SHP77 treated with DMSO at 0.1 percent for 48 hours (cell line): ENCODE measurements around the gene ELP1.
A peak's percentile ranks its signal among the peaks of the same experiment; 100 is the strongest.
"Not testable (repeated sequence)": the region's sequence is repeated elsewhere in the genome, so short reads cannot be mapped to it uniquely, and the experiment has no call there.

Source experiments
- DNase-seq: peaks from one replicate; lab custom pipeline; 2025; lab: John Stamatoyannopoulos, UW

The ELP1 gene

DNA sequence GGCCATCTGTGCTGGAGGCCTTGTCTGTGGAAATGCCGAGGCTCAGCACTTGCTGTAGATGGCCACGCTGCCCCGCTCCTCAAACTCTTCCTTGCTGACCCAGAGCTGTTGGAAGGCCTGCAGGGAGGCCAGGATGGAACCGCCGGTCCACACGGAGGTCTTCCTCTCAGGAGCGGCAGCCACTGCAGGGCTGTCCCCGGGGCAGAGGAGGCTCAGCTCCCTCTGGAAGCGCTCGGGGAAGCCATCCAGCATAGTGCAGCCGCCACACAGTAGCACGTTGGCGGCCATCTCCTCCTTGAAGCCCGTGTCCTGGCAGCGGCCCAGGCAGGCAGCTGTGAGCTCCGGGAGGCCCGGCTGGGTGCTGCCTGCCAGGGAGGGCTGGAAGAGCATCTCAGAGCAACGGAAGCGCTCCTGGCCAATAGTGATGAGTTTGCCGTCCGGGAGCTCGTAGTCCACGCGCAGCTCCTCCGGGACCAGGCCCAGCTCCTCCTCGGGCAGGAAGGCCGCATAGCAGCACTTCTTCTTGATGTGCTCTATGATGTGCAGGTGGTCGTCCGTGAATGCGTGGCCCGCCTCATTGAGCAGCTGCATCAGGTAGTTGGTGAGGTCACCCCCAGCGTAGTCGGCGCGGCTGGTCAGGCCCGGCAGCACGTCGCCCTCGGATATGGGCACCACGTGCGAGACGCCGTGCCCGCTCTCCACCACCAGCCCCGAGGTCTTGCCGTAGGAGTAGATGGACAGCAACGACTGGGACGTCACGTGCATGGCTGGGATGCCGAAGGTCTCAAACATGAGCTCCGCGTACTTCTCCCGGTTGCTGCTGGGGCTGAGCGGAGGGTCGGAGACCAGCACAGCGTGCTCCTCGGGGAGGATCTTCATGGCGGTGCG, 79.0 kb downstream of the ELP1 start:
- DNase-seq = peak; percentile 14

DNA sequence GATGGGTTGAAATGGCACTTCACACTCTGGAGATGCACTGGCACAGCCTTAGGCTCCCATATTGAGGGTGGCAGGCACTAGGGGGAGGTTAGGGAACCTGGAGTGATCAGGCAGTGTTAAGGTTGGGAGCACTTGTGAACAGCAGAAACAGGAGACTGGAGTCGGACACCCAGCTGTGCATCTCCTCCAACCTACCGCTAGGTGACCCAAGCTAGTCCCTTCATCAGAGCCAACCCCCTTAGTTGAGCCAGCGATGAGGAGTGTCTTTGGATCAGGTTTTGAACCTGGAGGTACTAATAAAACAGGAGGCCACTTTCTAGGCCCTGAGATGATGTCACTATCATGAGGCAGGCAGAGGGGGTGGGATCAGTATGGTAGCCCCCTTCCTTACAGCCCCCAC, 79.8 kb downstream of the ELP1 start:
- no peak for DNase-seq

DNA sequence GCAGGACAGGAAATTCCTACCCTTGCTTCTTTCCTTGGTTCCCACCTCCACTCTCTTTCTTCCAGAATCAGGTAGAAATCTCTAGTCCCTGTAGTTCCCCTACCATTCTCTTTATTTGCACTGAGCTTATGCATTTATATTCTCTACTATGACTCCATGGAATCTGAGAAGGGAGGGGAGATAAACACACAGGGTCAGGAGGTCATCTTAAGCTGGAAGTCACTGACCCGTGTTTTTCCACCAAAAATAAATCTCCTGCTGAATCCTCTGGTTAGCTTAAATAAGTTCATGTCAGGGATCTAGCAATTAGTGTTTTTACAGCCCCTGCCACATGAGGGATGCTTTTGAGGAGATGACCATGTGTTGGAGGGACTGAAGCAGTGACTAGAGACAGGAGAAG, 81.8 kb downstream of the ELP1 start:
- no peak for DNase-seq

DNA sequence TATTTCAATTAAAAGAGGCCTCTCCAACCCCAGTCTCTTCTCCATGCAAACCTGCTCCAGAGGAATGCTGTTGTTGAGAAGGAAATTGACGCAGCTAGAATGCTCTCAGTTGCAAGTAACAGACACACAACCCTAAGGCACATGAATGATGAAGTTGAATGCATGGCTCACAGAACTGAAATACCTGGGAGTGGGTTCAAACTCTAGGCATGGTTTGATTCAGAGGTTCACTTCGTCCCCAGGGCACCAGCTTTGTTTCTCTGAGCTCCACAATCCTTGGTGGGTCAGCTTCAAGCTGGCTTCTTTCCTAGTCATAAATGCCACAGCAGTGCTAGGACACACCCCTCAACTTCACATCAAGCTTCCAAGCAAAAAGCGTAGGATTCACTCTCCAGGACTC, 82.8 kb downstream of the ELP1 start:
- no peak for DNase-seq

DNA sequence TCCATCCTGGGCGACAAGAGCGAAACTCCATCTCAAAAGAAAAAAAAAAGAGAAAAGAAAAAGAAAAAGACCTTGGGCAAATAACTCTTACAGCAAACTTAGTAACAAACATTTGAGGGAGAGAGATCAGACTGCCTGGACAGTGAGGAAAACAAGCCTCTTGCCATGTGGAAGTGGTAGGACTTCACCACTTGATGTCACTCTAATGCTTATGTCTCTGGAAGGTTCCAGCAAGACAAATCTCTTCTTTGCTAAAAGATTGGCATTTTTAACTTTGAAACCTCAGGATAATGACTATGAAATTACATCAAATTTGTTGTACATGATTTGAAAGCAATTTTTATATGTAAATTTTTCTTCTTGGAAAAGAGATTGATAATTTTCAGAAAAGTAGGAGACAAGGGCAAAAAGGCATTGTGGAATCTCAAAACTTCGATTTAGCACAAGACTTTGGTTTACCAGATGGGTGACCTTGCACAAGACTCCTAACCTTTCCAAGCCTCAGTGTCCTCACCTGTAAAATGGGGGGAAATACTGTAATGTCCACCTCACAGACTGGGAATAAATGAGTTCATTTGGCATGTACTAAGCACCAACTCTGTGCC, 83.5 kb downstream of the ELP1 start:
- DNase-seq = no peak

DNA sequence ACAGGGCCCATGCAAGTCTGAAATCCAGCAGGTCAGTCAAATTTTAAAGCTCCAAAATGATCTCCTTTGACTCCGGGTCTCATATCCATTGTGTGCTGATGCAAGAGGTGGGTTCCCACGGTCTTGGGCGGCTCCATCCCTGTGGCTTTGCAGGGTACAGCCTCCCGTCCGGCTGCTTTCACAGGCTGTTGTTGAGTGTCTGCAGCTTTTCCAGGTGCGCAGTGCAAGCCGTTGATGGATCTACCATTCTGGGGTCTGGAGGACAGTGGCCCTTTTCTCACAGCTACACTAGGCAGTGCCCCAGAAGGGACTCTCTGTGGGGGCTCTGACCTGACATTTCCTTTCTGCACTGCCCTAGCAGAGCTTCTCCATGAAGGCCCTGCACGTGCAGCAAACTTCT, 85.6 kb downstream of the ELP1 start:
- not testable (repeated sequence) for DNase-seq

DNA sequence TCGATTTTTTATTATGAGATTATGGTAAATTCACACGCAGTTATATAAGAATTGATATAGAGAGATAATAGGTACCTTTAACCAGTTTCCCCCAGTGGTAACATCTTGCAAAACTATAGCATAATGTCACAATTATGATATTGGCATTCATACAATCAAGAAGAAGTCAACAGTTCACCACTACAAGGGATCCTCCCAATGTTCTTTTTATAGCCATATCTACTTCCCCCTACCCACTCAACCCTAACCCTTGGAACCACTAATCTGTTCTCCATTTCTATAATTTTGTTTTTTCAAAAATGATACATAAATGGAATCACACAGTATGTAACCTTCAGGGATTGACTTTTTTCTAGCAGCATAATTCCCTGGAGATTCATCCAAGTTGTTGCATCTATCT, 88.0 kb downstream of the ELP1 start:
- no peak for DNase-seq

DNA sequence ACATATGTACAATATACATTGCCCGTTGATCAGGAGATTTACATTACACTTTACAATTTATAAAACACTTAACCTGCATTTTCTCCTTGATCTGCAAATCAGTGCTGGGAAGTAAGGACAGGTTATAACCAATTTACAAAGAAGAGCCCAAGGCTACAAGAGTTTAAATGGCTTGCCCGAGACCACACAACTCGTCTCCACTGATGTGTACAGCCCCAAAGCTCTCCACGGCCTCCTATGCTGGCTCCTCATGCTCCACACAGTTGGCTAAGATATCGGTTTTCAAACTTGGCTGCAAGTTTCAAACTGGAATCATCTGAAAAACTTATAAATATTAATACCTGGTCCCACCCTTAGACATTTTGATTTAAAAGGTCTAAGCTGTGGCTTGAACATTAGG, 88.4 kb downstream of the ELP1 start:
- no peak for DNase-seq

DNA sequence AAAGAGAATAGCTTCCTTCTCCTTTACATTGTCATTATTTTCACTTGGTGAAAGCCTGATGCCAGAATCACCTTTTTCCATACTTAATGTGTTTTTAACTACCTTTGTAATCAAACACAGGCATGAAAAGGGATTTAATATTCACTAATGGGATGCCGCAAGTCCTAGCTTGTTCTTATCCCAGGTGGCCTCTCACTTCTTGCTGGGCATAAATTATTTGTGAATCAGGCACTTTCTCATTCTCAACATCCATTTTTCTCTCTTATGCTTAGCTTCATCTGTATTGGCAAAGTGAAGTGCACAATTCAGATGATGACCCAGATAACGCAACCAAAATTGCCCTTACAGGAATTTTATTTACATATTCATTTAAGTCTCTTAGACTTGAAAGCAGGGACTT, 89.1 kb downstream of the ELP1 start:
- DNase-seq = no peak

DNA sequence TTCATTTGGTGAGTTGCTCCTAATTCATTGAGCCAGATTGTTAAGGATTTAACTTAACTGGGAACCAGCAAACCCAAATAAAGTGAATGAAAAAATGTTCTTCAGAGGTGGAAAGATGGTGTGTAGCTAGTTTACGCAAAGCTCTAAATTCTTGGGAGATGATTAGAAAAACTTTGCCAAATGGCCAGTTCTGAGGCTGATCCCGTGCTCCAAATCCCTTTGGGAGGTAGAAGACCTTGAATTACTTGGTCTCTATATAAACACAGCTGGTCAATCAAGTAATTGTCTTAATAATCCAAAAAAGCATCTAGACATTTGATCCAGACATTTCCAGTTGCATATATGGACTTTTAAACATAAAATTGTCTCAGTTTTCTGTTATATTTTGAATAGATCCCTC, 89.5 kb downstream of the ELP1 start:
- no peak for DNase-seq

DNA sequence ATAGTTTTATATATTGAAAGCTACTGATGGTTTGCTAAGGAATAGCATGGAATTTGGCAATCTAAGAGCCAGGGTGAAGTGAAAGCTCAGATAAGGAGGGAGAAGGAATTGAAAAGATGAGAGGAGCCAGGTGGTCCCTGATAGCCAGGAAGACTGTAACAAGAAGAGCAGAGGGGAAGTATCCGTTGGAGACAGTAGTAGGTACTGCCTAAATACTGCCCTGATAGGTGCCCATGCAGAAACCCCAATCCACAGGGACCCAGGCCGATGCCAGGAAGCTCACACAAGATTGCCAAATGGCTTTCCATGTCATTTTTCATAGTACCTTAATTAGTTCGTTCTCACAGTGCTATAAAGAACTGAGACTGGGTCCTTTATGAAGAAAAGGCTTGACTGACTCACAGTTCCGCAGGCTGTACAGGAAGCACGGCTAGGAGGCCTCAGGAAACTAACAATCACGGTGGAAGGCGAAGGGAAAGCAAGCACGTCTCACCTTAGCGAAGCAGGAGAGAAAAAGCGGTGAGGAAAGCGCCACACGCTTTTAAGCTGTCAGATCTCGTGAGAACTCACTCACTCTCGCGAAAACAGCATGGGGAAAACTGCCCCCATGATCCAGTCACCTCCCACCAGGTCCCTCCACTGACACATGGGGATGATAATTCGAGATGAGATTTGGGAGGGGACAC, 91.2 kb downstream of the ELP1 start:
- no peak for DNase-seq

DNA sequence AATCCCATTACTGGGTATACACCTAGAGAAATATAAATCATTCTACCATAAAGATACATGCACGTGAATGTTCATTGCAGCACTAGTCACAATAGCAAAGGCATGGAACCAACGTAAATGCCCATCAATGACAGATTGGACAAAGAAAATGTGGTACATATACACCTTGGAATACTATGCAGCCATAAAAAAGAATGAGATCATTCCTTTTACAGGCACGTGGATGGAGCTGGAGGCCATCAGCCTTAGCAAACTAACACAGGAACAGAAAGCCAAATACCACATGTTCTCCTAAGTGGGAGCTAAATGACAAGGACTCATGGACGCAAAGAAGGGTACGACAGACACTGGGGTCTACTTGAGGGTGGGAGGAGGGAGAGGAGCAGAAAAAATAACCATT, 94.4 kb downstream of the ELP1 start:
- not testable (repeated sequence) for DNase-seq

DNA sequence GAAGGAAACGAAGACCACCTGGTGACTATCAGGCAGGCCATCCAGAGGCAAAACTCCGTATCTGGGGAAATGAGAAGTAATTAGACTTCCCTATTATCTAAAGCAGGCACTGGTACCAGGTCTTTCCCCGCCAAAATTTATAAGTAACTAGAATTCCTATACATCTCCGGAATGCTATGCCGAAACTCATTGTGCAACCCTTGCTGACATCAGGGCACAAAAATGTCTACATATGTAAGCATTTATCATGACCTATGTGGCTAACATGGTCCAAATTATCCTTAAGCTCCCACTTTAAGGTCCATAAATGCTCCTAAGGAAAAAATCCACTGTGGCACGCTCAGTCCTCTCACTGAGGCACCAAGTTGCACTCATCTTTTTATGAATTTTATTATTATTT, 95.9 kb downstream of the ELP1 start:
- no peak for DNase-seq

DNA sequence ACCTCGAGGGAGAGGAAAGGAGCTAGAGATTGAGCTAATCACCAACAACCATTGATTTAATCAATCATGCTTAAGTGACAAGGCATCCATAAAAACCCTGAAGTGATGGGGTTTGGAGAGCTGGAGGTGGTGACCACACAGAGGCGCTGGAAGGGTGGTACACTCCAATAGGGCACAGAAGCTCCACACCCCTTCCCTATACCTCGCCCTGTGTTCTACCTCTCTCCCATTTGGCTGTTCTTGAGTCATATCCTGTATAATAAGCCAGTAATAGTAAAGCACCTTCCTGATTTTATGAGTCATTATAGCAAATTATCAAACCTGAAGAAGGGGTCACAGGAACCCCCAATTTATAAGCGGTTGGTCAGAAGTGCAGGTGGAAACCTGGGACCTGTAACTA, 96.4 kb downstream of the ELP1 start:
- DNase-seq = no peak

DNA sequence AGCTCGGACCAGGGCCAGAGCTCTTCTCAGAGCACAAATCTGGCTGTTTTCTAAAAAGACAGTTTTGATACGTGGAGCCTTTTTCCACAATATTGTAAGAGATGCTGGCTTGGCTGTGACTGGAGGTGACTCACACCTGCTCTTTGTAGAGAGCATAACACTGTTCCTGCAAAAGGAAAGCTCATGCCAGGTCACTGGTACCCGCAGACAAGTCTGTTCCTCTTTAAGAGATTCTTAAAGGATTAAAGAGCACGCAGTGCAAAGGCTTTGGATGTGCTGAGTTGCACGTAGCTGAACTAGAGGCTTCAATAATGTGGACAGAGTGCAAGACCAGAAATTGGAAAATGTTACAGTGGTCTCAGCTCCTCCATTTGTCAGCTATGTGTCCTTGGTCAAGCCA, 97.1 kb downstream of the ELP1 start:
- DNase-seq = no peak

DNA sequence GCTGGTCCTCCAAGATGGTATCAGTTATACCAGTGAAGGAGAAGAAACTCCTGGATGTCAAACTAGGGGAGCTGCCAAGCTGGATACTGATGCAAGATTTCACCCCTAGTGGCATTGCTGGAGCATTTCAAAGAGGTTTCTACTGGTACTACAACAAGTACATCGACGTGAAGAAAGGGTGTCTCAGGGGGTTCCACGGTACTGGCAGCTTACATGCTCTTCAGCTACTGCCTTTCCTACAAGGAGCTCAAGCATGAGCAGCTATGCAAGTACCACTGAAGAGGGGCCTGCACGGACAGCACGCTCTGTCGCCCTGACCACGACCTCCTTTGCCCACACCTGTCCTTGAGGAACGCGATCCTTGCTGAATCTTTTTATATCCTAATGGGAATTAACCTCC, 97.6 kb downstream of the ELP1 start:
- DNase-seq = no peak

DNA sequence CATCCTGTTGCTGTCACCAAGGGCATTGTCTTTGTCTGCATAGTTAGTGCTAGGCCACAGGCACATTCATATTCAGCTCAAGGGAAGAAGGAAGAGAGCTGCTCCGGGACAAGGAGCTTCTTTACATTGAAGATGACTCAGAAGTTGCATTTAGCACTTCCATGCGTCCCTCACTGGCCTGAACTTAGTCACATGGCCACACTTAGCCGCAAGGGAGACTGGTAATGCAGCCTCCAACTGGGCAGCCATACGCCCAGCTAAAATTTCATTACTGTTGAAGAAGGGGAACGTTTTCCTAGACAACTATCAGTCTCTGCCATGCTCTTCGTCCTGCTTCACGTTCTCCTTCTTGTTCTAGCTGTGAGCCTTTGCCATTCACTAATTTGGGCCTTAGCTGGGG, 98.1 kb downstream of the ELP1 start:
- no peak for DNase-seq

DNA sequence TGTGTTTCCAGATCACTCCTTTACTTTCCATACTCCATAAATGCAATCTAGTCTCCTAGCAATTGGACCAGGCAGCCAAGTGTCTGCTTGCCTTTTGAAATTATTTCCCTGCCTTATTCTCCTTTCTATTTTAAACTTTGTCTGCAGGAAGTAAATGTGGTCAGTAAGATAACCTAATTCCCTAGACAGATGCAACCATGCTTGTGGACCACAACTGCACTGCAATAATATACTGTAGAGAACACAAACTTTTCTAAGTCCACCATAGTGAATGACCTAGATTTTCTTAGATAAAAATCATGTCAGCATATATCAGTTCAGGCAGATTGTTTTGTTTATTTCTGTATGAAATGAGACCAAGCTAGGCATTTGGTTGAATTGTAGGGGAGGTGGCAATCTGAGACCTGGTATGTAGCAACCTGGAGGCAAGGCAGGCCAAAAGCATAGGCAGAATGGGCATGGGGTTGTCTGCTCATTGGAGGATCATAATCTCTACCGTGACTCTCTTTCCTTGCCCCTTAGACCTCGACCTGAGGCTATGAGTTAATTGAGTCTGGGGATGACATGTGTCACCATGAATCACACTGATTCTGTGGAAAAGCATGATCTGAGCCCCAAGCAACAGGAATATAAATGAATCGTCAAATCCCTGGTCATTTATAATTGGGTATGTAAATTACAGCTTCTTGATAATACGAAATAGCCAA, 98.8 kb downstream of the ELP1 start:
- DNase-seq = no peak

DNA sequence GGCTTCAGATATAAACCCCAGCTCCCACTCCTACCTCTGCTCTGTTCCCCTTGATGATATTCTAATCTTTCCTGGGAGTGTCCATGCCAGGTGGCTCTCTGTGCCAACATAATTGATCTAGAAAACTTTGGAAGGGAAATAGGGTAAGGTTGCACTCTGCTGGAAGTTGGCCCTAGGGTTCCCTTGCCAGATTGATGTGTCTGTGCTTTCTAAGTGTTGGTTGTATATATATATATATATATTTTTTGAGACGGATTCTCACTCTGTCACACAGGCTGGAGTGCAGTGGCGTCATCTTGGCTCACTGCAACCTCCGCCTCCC, 101.8 kb downstream of the ELP1 start:
- no peak for DNase-seq

DNA sequence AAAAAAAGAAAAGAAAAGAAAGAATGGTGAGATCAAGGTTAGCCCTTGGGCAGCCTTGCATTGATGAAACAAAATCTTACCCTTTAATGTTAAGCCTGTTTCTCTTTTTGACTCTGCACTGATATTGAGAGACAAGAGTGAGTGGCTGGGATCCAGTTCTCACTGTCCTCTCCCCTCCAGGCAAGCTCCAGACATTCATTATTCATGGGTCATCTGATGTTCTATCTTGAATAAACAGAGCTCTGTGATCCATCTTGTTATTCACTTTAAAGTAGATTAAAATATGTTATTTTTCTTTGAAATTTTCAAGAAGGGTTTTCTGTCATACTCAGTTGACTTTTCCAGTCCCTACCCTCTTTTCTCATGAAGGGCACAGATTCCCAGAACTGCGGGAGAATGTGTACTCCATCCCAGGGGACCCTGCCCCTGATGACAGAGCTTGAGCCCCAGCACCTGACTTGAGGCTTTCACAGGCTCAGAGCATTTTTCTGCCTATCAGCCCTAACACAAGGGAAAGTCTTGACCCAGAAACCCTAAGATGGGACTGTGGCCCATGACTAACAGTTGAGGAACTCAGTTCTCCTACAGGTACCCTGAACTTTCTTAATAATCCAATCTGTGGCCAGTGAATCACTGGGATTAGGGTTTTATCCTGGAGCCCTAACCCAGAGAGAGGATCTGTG, 102.3 kb downstream of the ELP1 start:
- no peak for DNase-seq

DNA sequence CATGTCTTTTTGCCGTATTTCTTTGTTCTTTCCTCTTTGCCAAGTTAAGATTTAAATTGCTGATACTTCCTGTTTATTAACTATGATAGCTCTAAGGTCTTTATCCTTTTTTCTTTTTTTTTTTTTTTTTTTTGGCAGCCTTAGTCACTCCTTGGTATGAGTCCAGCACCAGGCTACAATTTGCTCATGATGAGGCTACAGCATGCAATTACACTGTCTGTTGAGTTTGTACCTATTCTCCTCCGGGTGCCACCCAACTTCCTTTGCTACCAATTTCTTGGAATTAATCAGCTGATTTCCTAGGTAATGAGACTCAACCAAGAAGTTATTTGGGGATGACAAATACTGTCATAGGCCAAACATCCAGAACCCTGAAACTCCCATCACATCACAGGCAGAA, 103.7 kb downstream of the ELP1 start:
- no peak for DNase-seq

DNA sequence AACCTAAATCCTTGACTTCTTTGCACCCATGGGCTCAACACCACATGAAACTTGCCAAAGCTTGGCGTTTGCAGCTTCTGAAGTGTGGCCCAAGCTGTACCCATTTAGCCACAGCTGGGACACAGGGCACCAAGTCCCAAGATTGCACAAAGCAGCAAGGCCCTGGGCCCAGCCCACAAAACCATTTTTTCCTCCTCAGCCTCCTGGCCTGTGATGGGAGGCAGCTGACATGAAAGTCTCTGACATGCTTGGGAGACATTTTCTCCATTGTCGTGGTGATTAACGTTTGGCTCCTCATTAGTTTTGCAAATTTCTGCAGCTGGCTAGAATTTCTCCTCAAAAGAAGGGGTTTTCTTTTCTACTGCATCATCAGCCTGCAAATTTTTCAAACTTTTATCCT, 110.1 kb downstream of the ELP1 start:
- no peak for DNase-seq
